Upper lobe of left lung (tissue), 6 donors: ENCODE data around the gene TLR10. TPM values are rescaled to one million over a fixed set of nuclear protein-coding genes. Genes with fewer than 3 reads are reported as not detected.
"Not testable (repeated sequence)": the region's sequence is repeated elsewhere in the genome, so short reads cannot be mapped to it uniquely, and the experiment has no call there.

Experiments
- ATAC-seq, 2 donors: fragments of 200-7000 bp; cut with Tn5 transposase; one replicate each; pipeline ENCODE4 v1.9.1; 2022; ENCODE audit warnings: mild to moderate bottlenecking in 2 of 2, moderate library complexity in 2 of 2; ENCODE audit not compliant: low FRiP score in 2 of 2
- DNase-seq, 2 donors: peaks; one replicate each; pipeline ENCODE4 v3.0.0-alpha.2; 2019 to 2020
- H3K27ac ChIP-seq, 4 donors: fragments of 200-600 bp; sonication (generic); one replicate each; pipeline ENCODE4 v1.5.1; 2016 to 2019
- H3K27me3 ChIP-seq, 4 donors: fragments of 200-600 bp; sonication (generic); one replicate each; pipeline ENCODE4 v1.5.1; 2017 to 2019
- H3K36me3 ChIP-seq, 4 donors: fragments of 200-600 bp; sonication (generic); one replicate each; pipeline ENCODE4 v1.5.1; 2016 to 2019
- H3K4me1 ChIP-seq, 4 donors: fragments of 200-600 bp; sonication (generic); one replicate each; pipeline ENCODE4 v1.5.1; 2018 to 2019
- H3K4me3 ChIP-seq, 4 donors: fragments of 200-600 bp; sonication (generic); one replicate each; pipeline ENCODE4 v1.5.1; 2017 to 2019; ENCODE audit warnings: mild to moderate bottlenecking in 2 of 4, moderate library complexity in 1 of 4
- H3K9me3 ChIP-seq, 4 donors: fragments of 200-600 bp; sonication (generic); one replicate each; pipeline ENCODE4 v1.5.1; 2018 to 2019
- EP300 ChIP-seq, 4 donors: sonication (generic); formaldehyde crosslinking; IDR thresholded peaks; one replicate each; pipeline ENCODE4 v1.5.1; 2017; ENCODE audit warnings: antibody characterized with exemption in 4 of 4, control low read depth in 2 of 4
- POLR2A ChIP-seq, 4 donors: fragments of 450-650 bp; IDR thresholded peaks; one replicate each; pipeline ENCODE4 v1.5.1; 2016 to 2017; ENCODE audit warnings: antibody characterized with exemption in 4 of 4, mild to moderate bottlenecking in 2 of 4
- POLR2AphosphoS5 ChIP-seq, 2 donors: sonication (generic); formaldehyde crosslinking; IDR thresholded peaks; one replicate each; pipeline ENCODE4 v1.5.1; 2017; ENCODE audit warnings: antibody characterized with exemption in 2 of 2
- WGBS, 2 donors: methylation state at CpG; one replicate each; pipeline ENCODE4 v1.1.5; 2017 to 2018; 5-methylcytosine and 5-hydroxymethylcytosine counted together
- total RNA-seq, 6 donors: library from RNA; depleted of rRNA in 4 of 6; stranded (reverse); fragments of >200 nt in 4 of 6; gene quantifications; one replicate each; pipeline versions ENCODE4 v1.1.0 to v1.2.1, GENCODE V29; 2016 to 2021
- TF ChIP-seq, protein P1 (sequence below), 6 experiments: fragments of 450-650 bp in 4 of 6; fragments of 200-600 bp in 2 of 6; sonication (generic) in 2 of 6; IDR thresholded peaks; one replicate each; pipeline ENCODE4 v1.5.1; 2016 to 2019; ENCODE audit warnings: antibody characterized with exemption in 6 of 6
- donor health status: DM: no; HTN: no; CAD: no; lungs with moderate emphysema.
- donor health status: DM: no; HTN: yes; CAD: no; lungs with severe emphysema.

TLR10 gene
- total RNA-seq, 6 donors from 2014 or later: 0.61 to 1.0 (median 0.81) TPM; not detected in 2

DNA sequence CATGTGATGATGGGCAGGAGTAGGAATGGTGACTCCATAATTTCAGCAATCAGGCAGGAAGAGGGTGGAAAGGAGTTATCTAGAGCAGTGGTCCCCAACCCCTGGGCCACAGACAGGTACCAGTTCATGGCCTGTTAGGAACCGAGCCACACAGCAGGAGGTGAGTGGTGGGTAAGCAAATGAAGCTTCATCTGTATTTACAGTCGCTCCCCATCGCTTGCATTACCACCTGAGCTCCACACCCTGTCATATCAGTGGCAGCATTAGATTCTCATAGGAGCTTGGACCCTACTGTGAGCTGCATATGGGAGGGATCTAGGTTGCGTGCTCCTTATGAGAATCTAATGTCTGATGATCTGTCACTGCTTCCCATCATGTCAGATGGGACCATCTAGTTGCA is 1.4 kb upstream of the TLR10 start:
- Histone ChIP-seq H3K36me3 (no peaks in the 10 kb centered on the region), H3K9me3 (no peaks in the 10 kb centered on the region), H3K27me3 (no peaks in the 10 kb centered on the region), H3K4me1 (peaks cover 0 to 4% (median 0%) of the 10 kb centered on the region in 4 donors), H3K27ac (no peak overlapping the region), H3K4me3 (no peak overlapping the region)
- TF ChIP-seq EP300 (IDR thresholded peaks at IDR 0.05): no peak
- TF ChIP-seq POLR2AphosphoS5 (IDR thresholded peaks at IDR 0.05): no peak
- no peak for TF ChIP-seq POLR2A (IDR thresholded peaks at IDR 0.05)
- ATAC-seq: no peak
- DNase-seq: no peak
- WGBS, 2 donors: 98 to 100% methylated on average over 3 to 4 of the region's 4 CpGs

DNA sequence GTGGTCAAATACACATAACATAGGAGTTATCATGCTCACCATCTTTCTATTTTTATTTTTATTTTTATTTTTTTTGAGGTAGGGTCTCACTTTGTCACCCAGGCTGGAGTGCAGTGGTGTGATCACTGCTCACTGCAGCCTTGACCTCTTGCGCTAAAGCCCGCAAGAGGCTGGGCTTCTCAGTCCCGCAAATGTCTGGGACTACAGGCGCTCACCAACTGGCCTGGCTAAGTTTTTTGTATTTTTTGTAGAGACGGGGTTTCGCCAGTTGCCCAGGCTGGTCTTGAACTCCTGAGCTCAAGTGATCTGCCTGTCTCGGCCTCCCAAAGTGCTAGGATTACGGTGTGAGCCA is 295 bp upstream of the TLR10 start:
- ATAC-seq (no peak), DNase-seq (no peak)
- TF ChIP-seq, protein P1, sequence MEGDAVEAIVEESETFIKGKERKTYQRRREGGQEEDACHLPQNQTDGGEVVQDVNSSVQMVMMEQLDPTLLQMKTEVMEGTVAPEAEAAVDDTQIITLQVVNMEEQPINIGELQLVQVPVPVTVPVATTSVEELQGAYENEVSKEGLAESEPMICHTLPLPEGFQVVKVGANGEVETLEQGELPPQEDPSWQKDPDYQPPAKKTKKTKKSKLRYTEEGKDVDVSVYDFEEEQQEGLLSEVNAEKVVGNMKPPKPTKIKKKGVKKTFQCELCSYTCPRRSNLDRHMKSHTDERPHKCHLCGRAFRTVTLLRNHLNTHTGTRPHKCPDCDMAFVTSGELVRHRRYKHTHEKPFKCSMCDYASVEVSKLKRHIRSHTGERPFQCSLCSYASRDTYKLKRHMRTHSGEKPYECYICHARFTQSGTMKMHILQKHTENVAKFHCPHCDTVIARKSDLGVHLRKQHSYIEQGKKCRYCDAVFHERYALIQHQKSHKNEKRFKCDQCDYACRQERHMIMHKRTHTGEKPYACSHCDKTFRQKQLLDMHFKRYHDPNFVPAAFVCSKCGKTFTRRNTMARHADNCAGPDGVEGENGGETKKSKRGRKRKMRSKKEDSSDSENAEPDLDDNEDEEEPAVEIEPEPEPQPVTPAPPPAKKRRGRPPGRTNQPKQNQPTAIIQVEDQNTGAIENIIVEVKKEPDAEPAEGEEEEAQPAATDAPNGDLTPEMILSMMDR (IDR thresholded peaks at IDR 0.05): no peak
- TF ChIP-seq EP300 (IDR thresholded peaks at IDR 0.05) (no peak), POLR2A (IDR thresholded peaks at IDR 0.05) (no peak), POLR2AphosphoS5 (IDR thresholded peaks at IDR 0.05) (no peak)
- H3K9me3 ChIP-seq: no peaks in the 10 kb centered on the region
- H3K36me3 ChIP-seq: no peaks in the 10 kb centered on the region
- no peaks in the 10 kb centered on the region for H3K27me3 ChIP-seq
- no peak overlapping the region for H3K4me3 ChIP-seq
- H3K4me1 ChIP-seq: peaks cover 0 to 4% (median 0%) of the 10 kb centered on the region in 4 donors
- no peak overlapping the region for H3K27ac ChIP-seq
- 87 to 89% methylated on average over 8 of the region's 8 CpGs for WGBS, 2 donors

DNA sequence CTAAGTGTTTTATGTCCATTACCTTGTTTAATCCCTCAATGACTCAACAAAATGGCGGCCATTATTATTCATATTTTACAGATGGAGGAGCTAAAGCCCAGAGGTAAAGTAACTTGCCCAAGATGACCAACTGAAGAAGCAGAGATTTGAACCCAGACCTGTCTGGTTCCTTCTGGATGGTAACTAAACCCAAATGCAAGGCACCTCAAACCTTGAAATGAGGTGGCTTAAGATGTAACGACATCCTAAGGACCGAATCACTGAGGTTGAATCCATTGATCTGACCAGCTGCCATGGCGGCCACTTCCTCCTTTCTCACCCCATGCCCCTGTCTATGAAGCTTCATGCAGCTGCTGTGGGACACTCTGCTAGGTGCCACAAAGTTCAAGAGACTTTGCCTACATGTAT is 932 bp downstream of the TLR10 start:
- no peak overlapping the region for H3K27ac ChIP-seq
- peaks cover 0 to 4% (median 0%) of the 10 kb centered on the region in 4 donors for H3K4me1 ChIP-seq
- 91 to 96% methylated on average over 4 of the region's 4 CpGs for WGBS, 2 donors
- no peaks in the 10 kb centered on the region for H3K27me3 ChIP-seq
- TF ChIP-seq POLR2AphosphoS5 (IDR thresholded peaks at IDR 0.05) (no peak), POLR2A (IDR thresholded peaks at IDR 0.05) (no peak), EP300 (IDR thresholded peaks at IDR 0.05) (no peak)
- TF ChIP-seq, protein P1 (IDR thresholded peaks at IDR 0.05): no peak
- no peak for ATAC-seq
- no peak overlapping the region for H3K4me3 ChIP-seq
- no peaks in the 10 kb centered on the region for H3K9me3 ChIP-seq
- no peaks in the 10 kb centered on the region for H3K36me3 ChIP-seq
- DNase-seq: no peak

DNA sequence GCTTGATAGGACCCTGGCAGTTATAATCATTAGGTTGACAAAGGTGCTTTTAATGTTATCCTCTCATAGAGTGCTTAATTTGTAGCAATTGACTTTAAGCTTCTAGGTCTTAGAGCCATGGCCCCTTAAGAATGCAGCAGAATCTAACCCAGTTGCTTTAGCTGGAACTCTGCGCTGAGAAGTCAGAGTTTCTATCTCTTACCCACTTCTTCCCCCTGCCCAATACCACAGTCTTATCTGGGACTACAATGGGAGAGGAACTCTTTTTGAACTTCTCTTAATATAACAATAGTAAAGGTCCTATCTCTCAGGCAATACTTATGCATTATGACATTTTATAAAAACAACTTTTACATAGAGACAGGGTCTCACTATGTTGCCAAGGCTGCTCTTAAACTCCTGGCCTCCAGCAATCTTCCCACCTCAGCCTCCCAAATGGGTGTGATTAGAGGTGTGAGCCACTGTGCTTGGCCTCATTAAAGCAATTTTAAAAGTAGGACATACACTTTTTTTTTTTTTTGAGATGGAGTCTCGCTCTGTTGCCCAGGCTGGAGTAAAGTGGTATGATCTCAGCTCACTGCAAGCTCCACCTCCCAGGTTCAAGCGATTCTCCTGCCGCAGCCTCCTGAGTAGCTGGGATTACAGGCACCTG is 1.8 kb downstream of the TLR10 start:
- no peaks in the 10 kb centered on the region for H3K9me3 ChIP-seq
- no peaks in the 10 kb centered on the region for H3K36me3 ChIP-seq
- DNase-seq: no peak

DNA sequence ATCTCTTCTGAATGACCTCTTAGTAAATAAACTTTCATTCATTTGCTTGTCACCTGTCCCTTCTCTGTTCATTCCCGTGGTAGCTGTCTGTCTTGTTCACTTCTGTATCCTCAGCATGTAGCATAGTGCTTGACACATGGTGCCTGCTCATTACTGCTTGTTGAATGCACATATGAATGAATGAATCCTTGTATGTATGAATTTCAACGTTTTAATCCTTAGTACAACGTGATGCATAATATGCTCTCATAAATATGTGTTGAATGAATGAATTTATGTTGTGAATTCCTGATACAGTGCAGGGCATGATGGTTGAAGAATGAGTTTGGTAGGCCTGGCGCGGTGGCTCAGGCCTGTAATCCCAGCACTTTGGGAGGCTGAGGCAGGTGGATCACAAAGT is 3.0 kb downstream of the TLR10 start:
- DNase-seq (no peak), ATAC-seq (no peak)
- Histone ChIP-seq H3K36me3 (no peaks in the 10 kb centered on the region), H3K4me1 (peaks cover 0 to 4% (median 0%) of the 10 kb centered on the region in 4 donors), H3K27me3 (no peaks in the 10 kb centered on the region), H3K27ac (no peak overlapping the region), H3K4me3 (no peak overlapping the region), H3K9me3 (no peaks in the 10 kb centered on the region)
- TF ChIP-seq POLR2A (IDR thresholded peaks at IDR 0.05) (no peak), EP300 (IDR thresholded peaks at IDR 0.05) (no peak), POLR2AphosphoS5 (IDR thresholded peaks at IDR 0.05) (no peak)
- TF ChIP-seq, protein P1 (IDR thresholded peaks at IDR 0.05): no peak
- WGBS, 2 donors: 84 to 86% methylated on average over 5 of the region's 5 CpGs

More for the DNA sequence above, 1.8 kb downstream of the TLR10 start:
- H3K4me3 ChIP-seq: no peak overlapping the region
- no peak for ATAC-seq
- H3K27me3 ChIP-seq: no peaks in the 10 kb centered on the region
- WGBS, 2 donors: 87 to 89% methylated on average over 4 of the region's 4 CpGs
- H3K27ac ChIP-seq: no peak overlapping the region
- H3K4me1 ChIP-seq: peaks cover 0 to 4% (median 0%) of the 10 kb centered on the region in 4 donors
- TF ChIP-seq POLR2A (IDR thresholded peaks at IDR 0.05): no peak
- TF ChIP-seq POLR2AphosphoS5 (IDR thresholded peaks at IDR 0.05): no peak
- TF ChIP-seq EP300 (IDR thresholded peaks at IDR 0.05): no peak
- TF ChIP-seq, protein P1 (IDR thresholded peaks at IDR 0.05): no peak

DNA sequence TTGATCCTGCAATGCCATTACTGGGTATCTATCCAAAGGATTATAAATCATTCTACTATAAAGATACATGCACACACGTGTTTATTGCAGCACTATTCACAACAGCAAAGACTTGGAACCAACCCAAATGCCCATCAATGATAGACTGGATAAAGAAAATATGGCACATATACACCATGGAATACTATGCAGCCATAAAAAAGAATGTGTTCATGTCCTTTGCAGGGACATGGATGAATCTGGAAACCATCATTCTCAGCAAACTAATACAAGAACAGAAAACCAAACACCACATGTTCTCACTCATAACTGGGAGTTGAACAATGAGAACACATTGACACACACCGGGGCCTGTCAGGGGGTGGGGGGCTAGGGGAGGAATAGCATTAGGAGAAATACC is 4.9 kb downstream of the TLR10 start:
- not testable (repeated sequence) for H3K4me3 ChIP-seq, DNase-seq, H3K36me3 ChIP-seq, H3K27ac ChIP-seq, H3K27me3 ChIP-seq, H3K9me3 ChIP-seq, ATAC-seq, H3K4me1 ChIP-seq
- 88 to 89% methylated on average over 2 of the region's 2 CpGs for WGBS, 2 donors
